ENCODE measurements around the gene ADAMTSL4. TPM values are rescaled to one million over a fixed set of nuclear protein-coding genes. Genes with fewer than 3 reads are reported as not detected.

The ADAMTSL4 gene
- total and polyA plus RNA-seq, 12 donors, result 1.7 to 34.4 (median 9.2) TPM

- TF ChIP-seq CTCF (IDR thresholded peaks at IDR 0.05) (no peak), POLR2A (IDR thresholded peaks at IDR 0.05) (no peak)
- H3K9me3 ChIP-seq (replicated peaks in 1 of 3), result no peaks in the 10 kb centered on the region
- DNase-seq, result no peak
- no peaks in the 10 kb centered on the region for H3K27me3 ChIP-seq
- H3K4me1 ChIP-seq (replicated peaks in 1 of 2), result peaks cover 26 to 35% of the 10 kb centered on the region in 2 donors
- intact Hi-C loops (cut with DNase I), result loop anchor here in 1 of 2 donors (10.0 kb wide), 1 partner anchor 261 kb away; no protein-coding TSS in a partner anchor
- H3K27ac ChIP-seq, result peak overlapping the region in 4 of 5 donors; percentile 2 to 92 (median 63)
- no peak overlapping the region for H3K4me3 ChIP-seq
- 85 to 94% (median 89%) methylated on average over 13 to 23 of the region's 23 CpGs for WGBS, 4 donors
- no peaks in the 10 kb centered on the region for H3K36me3 ChIP-seq (replicated peaks in 1 of 2)
These were observed 4.3 kb downstream of the ADAMTSL4 start for GRCh38 chr1:150553392-150554085.

- intact Hi-C loops (cut with DNase I), result loop anchor here in 1 of 2 donors (10.0 kb wide), 1 partner anchor 261 kb away; no protein-coding TSS in a partner anchor
- no peaks in the 10 kb centered on the region for H3K27me3 ChIP-seq
- no peak for DNase-seq
These were observed 4.9 kb downstream of the ADAMTSL4 start for GRCh38 chr1:150554086-150554452.

GRCh38 chr1:150555198-150555970 is 6.2 kb downstream of the ADAMTSL4 start:
- H3K27ac ChIP-seq, result no peak overlapping the region
- TF ChIP-seq CTCF (IDR thresholded peaks at IDR 0.05) (no peak), POLR2A (IDR thresholded peaks at IDR 0.05) (no peak)
- intact Hi-C loops (cut with DNase I), result loop anchor here in 1 of 2 donors (5.0 to 10.0 kb wide), 2 partner anchors 67 to 259 kb away; no protein-coding TSS in a partner anchor
- no peak overlapping the region for H3K4me3 ChIP-seq
- no peaks in the 10 kb centered on the region for H3K9me3 ChIP-seq (replicated peaks in 1 of 3)
- H3K4me1 ChIP-seq (replicated peaks in 1 of 2), result peaks cover 32 to 41% of the 10 kb centered on the region in 2 donors
- no peaks in the 10 kb centered on the region for H3K36me3 ChIP-seq (replicated peaks in 1 of 2)
- 85 to 93% (median 90%) methylated on average over 14 to 19 of the region's 19 CpGs for WGBS, 4 donors
- no peak for DNase-seq
- no peaks in the 10 kb centered on the region for H3K27me3 ChIP-seq

More at GRCh38 chr1:150554086-150554452, 4.9 kb downstream of the ADAMTSL4 start:
- Histone ChIP-seq H3K36me3 (replicated peaks in 1 of 2) (no peaks in the 10 kb centered on the region), H3K4me3 (no peak overlapping the region), H3K4me1 (replicated peaks in 1 of 2) (peaks cover 24 to 36% of the 10 kb centered on the region in 2 donors), H3K27ac (no peak overlapping the region), H3K9me3 (replicated peaks in 1 of 3) (no peaks in the 10 kb centered on the region)
- TF ChIP-seq CTCF (IDR thresholded peaks at IDR 0.05) (no peak), POLR2A (IDR thresholded peaks at IDR 0.05) (no peak)
- 90 to 94% (median 93%) methylated on average over 4 to 8 of the region's 8 CpGs for WGBS, 4 donors
